OCI-M2 (cell line): ENCODE data around the gene FRMD4B.

Experiments
- DNase-seq: peaks from one replicate; lab custom pipeline; 2025; ENCODE audit not compliant: unreplicated experiment; lab: John Stamatoyannopoulos, UW

Gene FRMD4B

GRCh38 chr3:69180869-69181591 lies 204.9 kb downstream of the FRMD4B start:
- no peak for DNase-seq

GRCh38 chr3:69179740-69180372 lies 206.0 kb downstream of the FRMD4B start:
- no peak for DNase-seq

DNA sequence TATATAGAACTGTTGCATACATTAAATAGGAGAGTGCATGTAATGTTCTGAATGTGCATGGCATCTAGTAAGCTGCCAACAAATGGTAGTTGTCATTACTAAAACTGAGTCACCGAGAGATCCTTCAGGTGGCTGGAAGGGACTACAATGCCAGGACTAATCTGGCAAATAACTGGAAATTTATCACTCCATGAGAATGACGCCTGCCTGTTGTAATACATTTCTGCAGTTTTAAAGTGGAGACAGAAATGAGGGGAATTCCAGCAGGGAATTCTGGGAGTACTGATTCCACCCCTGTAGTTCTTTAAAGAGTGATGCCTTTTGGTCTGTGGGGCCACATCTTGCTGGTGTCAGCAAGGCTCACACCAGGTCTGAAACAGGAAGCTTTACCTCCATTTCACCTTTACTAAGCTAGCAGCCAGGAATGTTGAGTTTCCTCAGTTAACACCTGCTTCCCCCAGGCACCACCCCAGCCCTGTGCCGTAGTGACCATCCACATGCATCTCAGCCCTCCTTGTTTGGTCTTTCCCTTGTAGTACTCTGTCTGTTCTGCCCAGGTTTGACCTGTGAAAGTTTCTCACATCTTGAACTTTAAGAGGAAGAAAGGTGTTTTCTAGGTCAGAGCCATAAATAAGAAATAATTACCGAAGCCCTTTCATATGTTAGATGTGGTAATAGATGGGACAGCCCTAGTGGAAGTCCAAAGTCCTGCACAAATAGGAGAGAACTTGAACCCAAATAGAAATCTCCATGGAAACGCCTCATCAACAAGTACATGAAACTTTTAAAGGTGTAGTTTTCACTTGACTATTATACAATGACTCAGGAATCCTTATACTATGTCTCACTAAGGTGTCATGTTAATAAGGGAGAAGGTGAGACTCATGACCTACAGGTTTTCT lies 206.8 kb downstream of the FRMD4B start:
- no peak for DNase-seq

DNA sequence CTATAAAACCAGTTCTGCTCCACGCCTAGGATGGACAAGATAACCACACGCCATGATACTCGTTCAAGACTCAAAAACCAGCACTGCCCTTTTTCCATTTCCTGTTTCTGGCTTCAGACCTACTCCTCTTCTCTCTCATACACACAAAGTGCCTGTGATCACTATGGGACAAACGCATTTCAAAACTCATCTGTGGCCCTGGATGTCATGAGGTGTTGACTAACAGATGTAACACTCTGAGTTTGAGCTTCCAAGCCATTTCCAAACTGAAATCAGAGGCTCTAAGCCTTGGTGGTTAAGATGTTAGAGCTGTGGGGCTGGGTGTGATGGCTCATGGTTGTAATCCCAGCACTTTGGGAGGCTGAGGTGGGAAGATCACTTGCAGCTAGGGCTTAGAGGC lies 207.8 kb downstream of the FRMD4B start:
- DNase-seq = no peak

GRCh38 chr3:69174871-69175737 lies 210.8 kb downstream of the FRMD4B start:
- DNase-seq = no peak

DNA sequence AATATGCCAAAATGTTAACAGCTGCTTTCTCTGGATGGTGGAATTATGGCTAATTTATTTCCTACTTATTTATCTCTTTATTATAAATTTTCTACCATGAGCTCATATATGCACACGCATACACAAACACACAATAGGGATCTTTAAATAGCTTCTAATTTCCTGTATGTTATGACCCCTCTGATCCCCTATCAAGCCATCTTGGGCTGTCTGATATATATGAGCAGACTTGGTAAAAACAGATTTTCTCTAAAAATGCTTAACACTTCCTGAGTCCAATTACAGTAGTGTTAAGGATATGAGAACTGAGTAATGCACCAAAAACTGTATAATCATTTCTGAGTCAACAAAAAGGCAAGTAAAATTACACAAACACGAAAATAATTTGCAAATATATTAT lies 211.4 kb downstream of the FRMD4B start:
- no peak for DNase-seq

DNA sequence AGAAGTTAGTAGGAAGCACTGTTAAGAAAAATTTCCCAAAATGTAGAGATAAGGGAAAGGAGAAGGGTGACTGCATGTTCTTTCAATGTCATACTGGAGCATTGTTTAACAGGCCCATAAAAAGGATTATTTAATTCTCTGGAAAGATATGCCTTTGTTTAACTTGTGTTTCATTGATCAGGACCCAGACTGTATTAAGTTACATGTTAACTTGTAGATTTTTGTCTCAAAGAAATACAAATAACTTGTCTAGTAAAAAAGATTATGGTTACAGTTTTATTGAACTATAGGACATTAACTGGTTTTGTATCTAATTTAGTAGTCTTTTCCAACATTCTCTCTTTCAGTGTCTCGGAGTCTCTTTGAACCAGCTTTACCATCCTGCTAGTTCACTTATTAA lies 213.8 kb downstream of the FRMD4B start:
- no peak for DNase-seq

DNA sequence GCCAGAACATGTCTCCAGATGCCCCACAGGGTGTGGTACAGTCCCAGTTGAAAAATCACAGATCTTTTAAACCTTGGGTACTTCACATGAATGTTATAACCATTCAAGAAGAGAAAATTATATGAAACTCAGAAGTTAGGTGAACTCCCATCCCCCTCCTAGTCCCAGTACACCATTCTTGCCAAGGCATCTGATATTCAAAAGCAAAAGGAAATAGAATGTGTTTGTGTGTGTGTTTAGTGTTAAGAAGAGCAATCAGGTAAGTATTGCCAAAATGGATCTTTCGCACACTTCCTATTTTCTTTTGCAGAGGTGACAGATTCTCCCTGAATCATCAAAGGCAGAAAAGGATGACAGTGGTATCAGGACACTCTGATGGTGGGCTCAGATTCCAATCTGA lies 219.4 kb downstream of the FRMD4B start:
- no peak for DNase-seq

DNA sequence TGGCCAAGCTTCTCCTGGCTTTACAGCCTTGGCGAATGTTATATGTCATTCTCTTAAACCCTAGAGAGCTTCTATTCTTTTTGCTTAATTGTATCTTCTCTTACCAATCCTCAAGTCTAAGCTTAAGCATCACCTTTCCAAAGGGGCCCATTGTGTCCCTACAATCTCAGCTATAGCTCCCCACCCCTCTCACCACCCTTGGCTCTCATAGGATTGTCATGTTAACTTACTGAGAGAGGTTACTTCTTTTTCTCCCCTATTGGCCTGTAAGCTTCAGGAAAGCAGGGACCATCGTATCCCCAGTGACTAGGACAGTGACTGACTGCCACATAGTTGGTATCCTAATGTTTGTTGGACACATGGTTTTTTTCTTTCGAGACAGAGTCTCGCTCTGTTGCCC lies 220.1 kb downstream of the FRMD4B start:
- DNase-seq = no peak

GRCh38 chr3:69164296-69164695 lies 221.6 kb downstream of the FRMD4B start:
- no peak for DNase-seq

- DNase-seq = no peak
Measured at GRCh38 chr3:69162308-69162980, 223.4 kb downstream of the FRMD4B start.

- DNase-seq = no peak
Measured at GRCh38 chr3:69161587-69162307, 224.1 kb downstream of the FRMD4B start.

DNA sequence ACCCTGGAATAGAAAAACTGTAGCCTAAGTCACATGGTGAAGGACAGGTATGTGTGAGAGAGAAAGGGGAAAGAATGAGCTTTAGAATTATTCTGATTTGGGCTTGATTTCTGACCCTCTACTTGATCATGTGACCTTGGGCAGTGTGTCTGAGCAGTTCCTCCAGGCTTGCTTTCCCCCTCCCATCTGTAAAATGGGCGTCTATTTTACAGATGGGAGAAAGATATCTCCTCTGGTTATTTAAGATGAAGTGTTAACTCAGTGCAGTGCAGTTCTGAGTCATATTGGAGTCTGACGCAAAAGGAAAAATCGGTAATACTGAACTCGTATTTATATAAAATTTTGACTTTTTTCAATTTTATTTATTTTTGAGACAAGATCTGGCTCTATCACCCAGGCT lies 225.4 kb downstream of the FRMD4B start:
- DNase-seq = no peak

GRCh38 chr3:69160107-69160506 lies 225.8 kb downstream of the FRMD4B start:
- no peak for DNase-seq

DNA sequence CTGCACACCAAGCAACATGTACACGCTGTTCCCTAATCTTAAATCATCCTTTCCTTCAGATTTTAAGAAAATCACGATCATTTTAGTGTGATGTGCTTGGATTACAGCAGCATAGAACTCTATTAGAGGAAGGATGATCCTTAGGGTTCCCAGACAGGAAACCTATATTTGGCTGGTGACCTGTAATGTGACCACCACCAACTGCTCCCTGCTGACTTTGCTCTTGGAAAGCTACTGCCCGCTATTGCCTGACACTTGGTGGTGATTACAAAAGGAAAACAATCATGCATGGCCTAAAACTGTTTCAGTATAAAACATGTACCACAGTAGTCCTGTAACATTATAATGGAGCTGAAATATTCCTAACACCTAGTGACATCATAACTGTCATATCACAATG lies 236.3 kb downstream of the FRMD4B start:
- DNase-seq = no peak

GRCh38 chr3:69145688-69146087 lies 240.2 kb downstream of the FRMD4B start:
- no peak for DNase-seq

GRCh38 chr3:69144631-69145245 lies 241.2 kb downstream of the FRMD4B start:
- no peak for DNase-seq

DNA sequence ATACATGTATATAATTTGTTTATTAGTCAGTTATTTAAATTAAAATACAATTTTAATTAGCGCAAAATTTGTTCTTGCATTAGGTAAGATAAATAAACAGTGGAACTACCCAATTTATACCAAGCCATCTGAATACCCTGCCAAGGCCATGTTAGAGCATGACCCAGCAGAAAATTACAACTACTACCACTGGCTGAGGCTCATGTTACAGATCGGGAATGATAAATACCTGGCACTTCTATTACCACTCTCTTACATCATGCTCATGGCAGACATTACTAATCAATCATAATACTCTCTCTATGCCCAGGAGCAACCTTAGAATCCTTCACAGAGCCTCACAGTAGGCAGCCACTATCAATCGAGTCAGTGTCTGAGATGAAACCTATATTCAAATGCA lies 242.3 kb downstream of the FRMD4B start:
- DNase-seq = no peak

DNA sequence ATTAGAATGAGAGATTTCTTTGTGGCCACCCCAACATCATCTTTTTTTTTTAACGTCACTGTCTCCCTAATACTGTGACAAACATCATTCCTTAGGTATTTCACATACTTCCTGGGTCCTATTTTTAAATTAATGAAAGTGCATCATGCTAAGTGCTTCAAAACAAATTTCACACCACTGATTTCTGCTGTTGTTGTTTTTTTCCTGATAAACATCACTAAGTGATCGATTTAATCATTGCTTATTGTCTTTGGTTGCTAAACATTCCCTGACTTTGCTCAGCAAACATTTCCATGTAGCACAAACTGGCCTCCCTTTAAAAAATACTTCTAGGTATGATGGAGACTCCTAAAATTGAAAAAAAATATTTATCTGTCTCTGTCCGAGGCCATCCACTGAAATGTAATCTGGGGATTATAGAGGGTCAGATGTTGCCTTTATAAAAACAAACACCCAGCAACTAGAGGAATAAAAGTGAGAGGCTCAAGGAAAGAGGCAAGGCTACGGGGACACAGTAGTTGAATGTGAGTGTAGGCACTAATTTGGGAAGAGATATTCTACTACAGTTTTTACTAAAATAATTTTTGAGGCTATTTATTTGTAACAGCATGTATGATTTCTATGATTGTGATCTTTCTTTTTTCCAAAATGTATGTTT lies 243.0 kb downstream of the FRMD4B start:
- DNase-seq = no peak
